Tibial nerve (tissue), 3 donors: ENCODE results near the gene SIRPA.

Experiments
- POLR2A ChIP-seq, 2 donors: fragments of 450-650 bp; IDR thresholded peaks; one replicate each; pipeline ENCODE4 v1.6.1; 2017; ENCODE audit warnings: antibody characterized with exemption in 2 of 2, mild to moderate bottlenecking in 2 of 2, moderate library complexity in 2 of 2
- TF ChIP-seq, protein P1 (sequence below), 5 experiments: fragments of 200-600 bp in 3 of 5; fragments of 450-650 bp in 2 of 5; sonication (generic) in 3 of 5; IDR thresholded peaks; one replicate each; pipeline ENCODE4 v1.5.1; 2016 to 2019; ENCODE audit warnings: antibody characterized with exemption in 5 of 5, mild to moderate bottlenecking in 3 of 5, moderate library complexity in 2 of 5

DNA sequence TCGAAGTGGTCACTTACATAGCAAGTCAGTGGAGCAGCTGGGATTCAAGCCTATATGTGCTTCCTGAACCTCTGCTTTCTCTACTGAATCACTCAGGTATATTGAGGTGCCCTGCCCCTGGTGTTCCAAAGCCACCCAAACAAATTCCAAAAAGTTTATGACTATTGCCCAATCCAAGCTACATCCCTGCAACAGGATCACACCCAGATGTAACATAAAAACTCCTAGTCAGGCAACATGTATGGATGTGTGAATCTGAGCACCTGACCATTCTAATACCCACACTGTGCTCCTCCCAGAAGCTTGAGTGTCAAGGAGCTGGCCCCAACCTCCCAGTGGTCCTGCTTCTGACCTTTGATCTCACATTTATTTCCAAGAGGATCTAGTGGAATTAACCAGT, 39.5 kb upstream of the SIRPA start:
- TF ChIP-seq POLR2A (IDR thresholded peaks at IDR 0.05): no peak
- TF ChIP-seq, protein P1, sequence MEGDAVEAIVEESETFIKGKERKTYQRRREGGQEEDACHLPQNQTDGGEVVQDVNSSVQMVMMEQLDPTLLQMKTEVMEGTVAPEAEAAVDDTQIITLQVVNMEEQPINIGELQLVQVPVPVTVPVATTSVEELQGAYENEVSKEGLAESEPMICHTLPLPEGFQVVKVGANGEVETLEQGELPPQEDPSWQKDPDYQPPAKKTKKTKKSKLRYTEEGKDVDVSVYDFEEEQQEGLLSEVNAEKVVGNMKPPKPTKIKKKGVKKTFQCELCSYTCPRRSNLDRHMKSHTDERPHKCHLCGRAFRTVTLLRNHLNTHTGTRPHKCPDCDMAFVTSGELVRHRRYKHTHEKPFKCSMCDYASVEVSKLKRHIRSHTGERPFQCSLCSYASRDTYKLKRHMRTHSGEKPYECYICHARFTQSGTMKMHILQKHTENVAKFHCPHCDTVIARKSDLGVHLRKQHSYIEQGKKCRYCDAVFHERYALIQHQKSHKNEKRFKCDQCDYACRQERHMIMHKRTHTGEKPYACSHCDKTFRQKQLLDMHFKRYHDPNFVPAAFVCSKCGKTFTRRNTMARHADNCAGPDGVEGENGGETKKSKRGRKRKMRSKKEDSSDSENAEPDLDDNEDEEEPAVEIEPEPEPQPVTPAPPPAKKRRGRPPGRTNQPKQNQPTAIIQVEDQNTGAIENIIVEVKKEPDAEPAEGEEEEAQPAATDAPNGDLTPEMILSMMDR (IDR thresholded peaks at IDR 0.05): no peak
